ENCODE measurements around the gene SREBF1.
"Not testable (repeated sequence)": the region's sequence is repeated elsewhere in the genome, so short reads cannot be mapped to it uniquely, and the experiment has no call there.

SREBF1 gene

DNA sequence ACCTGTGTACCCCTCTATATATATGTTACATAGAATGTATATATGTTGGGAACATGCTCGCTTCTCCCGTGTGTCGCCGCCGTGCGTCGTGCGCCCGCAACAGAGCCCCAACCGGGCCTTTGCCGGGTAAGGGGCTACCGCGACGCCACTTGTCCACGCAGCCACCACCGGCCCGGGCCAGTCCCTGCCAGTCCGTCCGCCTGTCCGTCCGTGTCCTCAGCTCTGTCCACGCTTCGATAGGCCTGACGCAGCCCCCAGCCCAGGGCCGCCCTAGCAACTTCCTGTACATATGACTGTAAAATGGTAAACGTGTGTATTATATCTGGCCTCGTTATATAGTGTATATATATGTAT is 25.9 kb downstream of the SREBF1 start:
- ChIA-PET POLR2A (no interaction called here), CTCF (interaction anchor here (0.6 to 4.9 kb wide), 15 partner anchors 9 to 271 kb away, joined by 3 to 74 read pairs (median 9); no protein-coding TSS in a partner anchor)
- TF ChIP-seq, protein P1, sequence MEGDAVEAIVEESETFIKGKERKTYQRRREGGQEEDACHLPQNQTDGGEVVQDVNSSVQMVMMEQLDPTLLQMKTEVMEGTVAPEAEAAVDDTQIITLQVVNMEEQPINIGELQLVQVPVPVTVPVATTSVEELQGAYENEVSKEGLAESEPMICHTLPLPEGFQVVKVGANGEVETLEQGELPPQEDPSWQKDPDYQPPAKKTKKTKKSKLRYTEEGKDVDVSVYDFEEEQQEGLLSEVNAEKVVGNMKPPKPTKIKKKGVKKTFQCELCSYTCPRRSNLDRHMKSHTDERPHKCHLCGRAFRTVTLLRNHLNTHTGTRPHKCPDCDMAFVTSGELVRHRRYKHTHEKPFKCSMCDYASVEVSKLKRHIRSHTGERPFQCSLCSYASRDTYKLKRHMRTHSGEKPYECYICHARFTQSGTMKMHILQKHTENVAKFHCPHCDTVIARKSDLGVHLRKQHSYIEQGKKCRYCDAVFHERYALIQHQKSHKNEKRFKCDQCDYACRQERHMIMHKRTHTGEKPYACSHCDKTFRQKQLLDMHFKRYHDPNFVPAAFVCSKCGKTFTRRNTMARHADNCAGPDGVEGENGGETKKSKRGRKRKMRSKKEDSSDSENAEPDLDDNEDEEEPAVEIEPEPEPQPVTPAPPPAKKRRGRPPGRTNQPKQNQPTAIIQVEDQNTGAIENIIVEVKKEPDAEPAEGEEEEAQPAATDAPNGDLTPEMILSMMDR (IDR thresholded peaks at IDR 0.05; ENCODE audit: insufficient read depth, low read length, missing control alignments) = no peak
- no peak for DNase-seq (ENCODE audit: low read depth, low spot score)
- no peak overlapping the region for H3K4me3 ChIP-seq (ENCODE audit: low read depth, low read length)

DNA sequence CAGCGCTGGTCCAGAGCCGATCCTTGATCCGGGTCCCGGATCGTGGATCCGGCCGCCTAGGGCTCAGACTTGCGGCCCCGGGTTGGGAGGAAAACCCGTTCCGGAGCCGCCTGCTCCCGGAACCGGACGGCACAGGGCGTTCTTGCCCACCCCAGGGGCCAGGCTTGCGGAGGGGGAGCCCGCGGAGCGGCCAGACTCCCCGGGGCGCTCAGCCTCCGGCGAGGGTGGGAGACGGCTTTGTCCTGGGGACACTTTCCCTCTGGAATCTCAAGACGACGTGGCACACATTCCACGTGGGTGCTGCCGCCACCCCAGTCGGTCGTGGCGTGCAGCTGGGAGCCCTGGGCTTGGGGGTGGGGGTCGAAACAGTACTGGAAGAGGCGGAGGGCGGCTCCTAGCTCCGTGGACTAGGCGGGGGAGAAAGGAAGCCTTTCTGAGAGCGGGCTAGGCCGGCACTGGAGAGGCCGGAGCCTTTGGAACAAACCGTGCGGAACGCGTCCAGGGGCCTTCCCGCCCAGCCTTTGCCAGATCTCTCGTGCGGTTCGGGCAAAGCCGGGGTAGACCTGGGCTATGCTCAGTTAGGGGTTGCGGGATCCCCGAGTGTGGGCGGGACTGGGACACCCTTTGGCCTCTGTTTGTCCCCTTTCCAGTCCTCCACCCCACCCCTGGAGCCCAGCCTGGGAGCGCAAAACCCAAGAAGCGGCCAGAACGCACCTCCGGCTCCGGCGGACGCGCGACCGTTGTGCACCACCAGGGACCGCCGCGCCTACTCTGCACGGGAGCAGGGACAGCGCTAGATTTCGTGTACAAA is 26.5 kb downstream of the SREBF1 start:
- TF ChIP-seq, protein P1 (IDR thresholded peaks at IDR 0.05; ENCODE audit: insufficient read depth, low read length, missing control alignments) = no peak
- CTCF ChIA-PET = interaction anchor here (0.6 to 4.9 kb wide), 13 partner anchors 9 to 271 kb away, joined by 3 to 74 read pairs (median 13); no protein-coding TSS in a partner anchor
- POLR2A ChIA-PET = no interaction called here
- DNase-seq (ENCODE audit: low read depth, low spot score) = no peak
- no peak overlapping the region for H3K4me3 ChIP-seq (ENCODE audit: low read depth, low read length)

DNA sequence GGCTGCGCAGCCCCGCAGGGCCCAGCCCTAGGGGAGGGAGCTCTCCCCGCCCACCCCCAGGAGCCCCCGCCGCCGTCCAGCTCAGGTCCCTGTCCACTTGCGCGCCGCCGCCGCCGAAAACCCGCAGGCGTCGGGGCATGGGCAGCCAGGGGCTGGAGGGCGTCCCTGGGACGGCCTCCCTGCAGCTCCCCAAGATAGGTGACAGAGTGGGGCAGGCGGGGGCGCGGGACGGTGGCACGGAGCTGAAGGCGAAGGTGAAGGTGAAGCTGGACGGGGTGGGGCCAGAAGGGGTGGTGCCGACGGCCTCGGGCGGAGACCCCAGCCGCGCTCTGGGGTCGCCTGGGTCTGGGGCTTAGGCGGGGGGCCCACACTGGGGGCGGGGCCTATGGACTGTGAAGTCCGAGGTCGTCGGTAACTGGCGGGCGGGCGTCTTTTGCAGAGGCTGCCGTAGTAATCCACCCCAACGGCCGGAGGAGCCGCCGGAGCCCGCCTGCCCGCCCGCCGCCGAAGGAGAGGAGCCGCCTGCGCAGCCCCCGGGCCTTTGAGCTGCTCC is 27.2 kb downstream of the SREBF1 start:
- ChIA-PET CTCF (interaction anchor here (0.9 to 4.7 kb wide), 8 partner anchors 12 to 229 kb away, joined by 3 to 22 read pairs (median 8); partner anchors contain the start of gene RAI1), POLR2A (no interaction called here)
- TF ChIP-seq, protein P1 (IDR thresholded peaks at IDR 0.05; ENCODE audit: insufficient read depth, low read length, missing control alignments) = no peak
- DNase-seq (ENCODE audit: low read depth, low spot score) = no peak
- no peak overlapping the region for H3K4me3 ChIP-seq (ENCODE audit: low read depth, low read length)

DNA sequence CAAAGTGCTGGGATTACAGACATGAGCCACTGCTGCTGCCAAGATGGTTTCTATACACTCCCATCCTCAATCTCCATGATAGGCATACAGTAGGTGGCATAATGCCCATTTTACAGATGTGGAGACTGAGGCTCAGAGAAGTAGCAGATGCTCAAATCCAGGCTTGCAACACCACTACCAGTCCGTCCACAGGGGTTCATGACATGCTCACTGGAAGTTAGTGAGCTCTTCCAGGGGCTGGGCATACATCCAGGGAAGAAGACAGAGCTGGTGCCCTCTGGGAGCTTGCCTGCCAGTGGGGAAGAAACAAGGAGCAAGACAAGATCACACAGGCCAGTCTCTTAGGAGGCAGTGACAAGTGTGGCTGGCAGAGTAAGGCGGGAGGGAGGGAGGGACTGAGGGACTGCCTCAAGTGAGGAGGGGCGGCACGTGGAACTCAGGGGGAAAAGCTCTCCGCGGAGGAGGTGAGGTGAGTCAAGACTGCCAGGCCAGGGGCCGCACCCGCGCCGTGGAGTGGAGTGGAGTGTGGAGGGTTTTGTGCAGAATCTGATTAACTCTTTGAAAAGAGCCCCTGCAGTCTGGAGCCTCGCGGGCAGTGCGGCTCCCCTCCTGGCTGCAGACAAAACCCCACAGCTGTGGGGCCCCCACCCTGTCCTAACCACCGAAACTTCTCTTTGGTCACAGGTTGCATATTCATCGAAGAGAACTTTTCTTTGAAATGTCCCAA is 27.9 kb downstream of the SREBF1 start:
- H3K4me3 ChIP-seq (ENCODE audit: low read depth, low read length) = no peak overlapping the region
- DNase-seq (ENCODE audit: low read depth, low spot score) = no peak
- ChIA-PET CTCF (interaction anchor here (0.7 to 3.0 kb wide), 9 partner anchors 12 to 136 kb away, joined by 3 to 13 read pairs (median 4); partner anchors contain the start of gene RAI1), POLR2A (no interaction called here)
- TF ChIP-seq, protein P1 (IDR thresholded peaks at IDR 0.05; ENCODE audit: insufficient read depth, low read length, missing control alignments) = no peak

DNA sequence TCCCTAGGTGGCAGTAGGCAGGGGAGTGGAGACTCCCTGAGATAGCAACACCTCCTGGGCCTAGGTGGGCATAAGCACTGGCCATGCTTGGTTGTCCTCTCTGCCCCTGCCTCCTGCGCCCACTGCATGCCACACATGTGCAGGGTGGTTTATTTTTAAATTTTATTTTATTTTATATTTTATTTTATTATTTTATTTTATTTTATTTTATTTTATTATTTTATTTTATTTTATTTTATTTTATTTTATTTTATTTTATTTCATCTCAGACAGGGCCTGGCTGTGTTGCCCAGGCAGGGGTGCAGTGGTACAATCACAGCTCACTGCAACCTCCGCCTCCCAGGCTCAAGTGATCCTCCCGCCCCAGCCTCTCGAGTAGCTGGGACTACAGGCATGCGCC is 28.6 kb downstream of the SREBF1 start:
- DNase-seq (ENCODE audit: low read depth, low spot score); H3K4me3 ChIP-seq (ENCODE audit: low read depth, low read length); POLR2A ChIA-PET: not testable (repeated sequence)
- CTCF ChIA-PET = interaction anchor here (0.9 to 3.0 kb wide), 9 partner anchors 13 to 226 kb away, joined by 3 to 13 read pairs (median 5); partner anchors contain the start of gene RAI1

DNA sequence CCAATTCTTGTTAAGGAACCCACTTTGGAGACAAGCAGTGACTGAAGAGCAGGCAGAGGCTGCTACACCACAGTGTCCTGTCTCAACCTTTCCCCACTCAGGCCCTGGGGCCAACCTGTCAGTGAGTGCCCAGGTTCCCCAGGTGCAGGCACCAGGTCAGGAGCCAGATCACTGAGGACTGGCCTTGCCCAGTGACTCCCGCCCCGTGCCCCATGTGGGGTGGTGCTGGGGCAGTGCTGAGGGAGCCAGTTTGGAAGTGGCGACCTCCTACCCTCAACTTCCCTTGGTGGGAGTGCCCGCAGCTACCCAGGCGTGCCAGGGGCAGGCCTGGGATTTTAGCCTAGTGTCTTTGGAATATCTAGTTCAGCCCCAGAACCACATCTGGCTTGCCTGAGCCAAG is 29.3 kb downstream of the SREBF1 start:
- H3K4me3 ChIP-seq (ENCODE audit: low read depth, low read length) = no peak overlapping the region
- ChIA-PET CTCF (interaction anchor here (1.5 to 3.0 kb wide), 4 partner anchors 13 to 226 kb away, joined by 5 to 8 read pairs (median 8); partner anchors contain the start of gene RAI1), POLR2A (interaction anchor here (0.5 kb wide), 1 partner anchor 318 kb away, joined by 3 read pairs; no protein-coding TSS in a partner anchor)
- no peak for DNase-seq (ENCODE audit: low read depth, low spot score)
- TF ChIP-seq, protein P1 (IDR thresholded peaks at IDR 0.05; ENCODE audit: insufficient read depth, low read length, missing control alignments) = no peak

All from AG04449 (cell line).